Activated CD8-positive, alpha-beta memory T cell treated with anti-CD3 and anti-CD28 coated beads, Interleukin-2, amount 10 ng/mL, durations not matched to agents 7 days and 5 days (primary cell): ENCODE measurements around the gene WDHD1. TPM values are rescaled to one million over a fixed set of nuclear protein-coding genes. Genes with fewer than 3 reads are reported as not detected.
A peak's percentile ranks its signal among the peaks of the same experiment; 100 is the strongest.
"Not testable (repeated sequence)": the region's sequence is repeated elsewhere in the genome, so short reads cannot be mapped to it uniquely, and the experiment has no call there.

Source experiments
- ATAC-seq: fragments of 150-1000 bp; cut with Tn5 transposase; one replicate; pipeline ENCODE4 v1.10.0; 2021; ENCODE audit warnings: moderate library complexity
- CTCF ChIA-PET: fragments of 350-600 bp; sonication (Branson Sonifier 250); formaldehyde crosslinking; loops from one replicate; lab custom pipeline; 2021; ENCODE audit warnings: antibody characterized with exemption; lab: Charles Lee
- DNase-seq: peaks from one replicate; pipeline ENCODE4 v3.0.0-alpha.2; 2020
- H3K27ac Mint-ChIP-seq: one replicate; pipeline ENCODE4 v1.8.0; 2021; ENCODE audit warnings: mild to moderate bottlenecking, mixed read lengths
- H3K27me3 Mint-ChIP-seq: one replicate; pipeline ENCODE4 v1.8.0; 2021; ENCODE audit warnings: mixed read lengths
- H3K36me3 Mint-ChIP-seq: one replicate; pipeline ENCODE4 v1.8.0; 2021; ENCODE audit warnings: mild to moderate bottlenecking, mixed read lengths
- H3K4me1 Mint-ChIP-seq: one replicate; pipeline ENCODE4 v1.8.0; 2021; ENCODE audit warnings: mixed read lengths
- H3K4me3 Mint-ChIP-seq: one replicate; pipeline ENCODE4 v1.8.0; 2021; ENCODE audit warnings: mild to moderate bottlenecking, moderate library complexity, mixed read lengths
- H3K9me3 Mint-ChIP-seq: one replicate; pipeline ENCODE4 v1.8.0; 2022; ENCODE audit warnings: low read depth, mixed read lengths
- total RNA-seq, 2 experiments: library from RNA; stranded (reverse); gene quantifications; one replicate each; pipeline ENCODE4 v1.2.3, GENCODE V29; 2021

The WDHD1 gene
- total RNA-seq, 2 experiments from 2014 or later = 57.4 to 57.7 TPM

DNA sequence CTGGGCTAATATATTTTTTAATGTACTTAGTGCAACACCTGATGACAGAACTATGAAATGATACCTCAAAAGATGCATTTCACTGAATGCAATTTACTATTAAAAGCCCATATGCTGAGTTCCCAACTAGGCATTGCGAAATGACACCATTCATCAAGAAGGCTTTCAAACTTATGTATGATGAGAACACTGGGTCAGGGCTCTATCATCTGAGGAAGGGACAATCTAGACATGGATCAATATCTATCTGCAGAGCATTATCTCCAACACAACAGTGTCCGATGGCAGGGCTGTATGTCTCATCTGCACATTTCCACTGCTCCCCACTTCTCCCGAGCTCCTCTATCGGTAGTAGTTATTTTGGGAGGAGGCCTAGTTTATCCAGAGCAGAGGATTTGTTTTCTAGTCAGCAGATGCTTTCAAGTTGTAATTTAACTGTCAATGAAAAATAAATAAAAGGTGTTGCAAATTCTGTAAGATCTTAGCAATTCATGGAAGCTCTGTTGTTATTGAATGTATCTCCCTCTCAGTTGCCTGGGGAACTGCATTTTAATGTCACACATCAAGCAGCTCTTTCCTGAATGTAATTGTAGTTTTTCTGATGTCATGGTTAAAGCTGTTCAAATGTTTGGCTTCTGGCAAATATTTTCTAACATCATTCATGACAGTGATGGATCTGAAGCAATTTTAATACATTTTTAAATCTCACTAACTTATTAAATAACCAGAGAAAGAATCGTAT lies 116.9 kb downstream of the WDHD1 start:
- H3K4me3 Mint-ChIP-seq = no peak overlapping the region
- peaks cover 31% of the 10 kb centered on the region for H3K4me1 Mint-ChIP-seq
- H3K36me3 Mint-ChIP-seq = peaks cover 4% of the 10 kb centered on the region
- H3K9me3 Mint-ChIP-seq = no peaks in the 10 kb centered on the region
- CTCF ChIA-PET = interaction anchor here (0.7 kb wide), 1 partner anchor 9 kb away, joined by 3 read pairs; no protein-coding TSS in a partner anchor
- no peak for ATAC-seq
- no peaks in the 10 kb centered on the region for H3K27me3 Mint-ChIP-seq
- no peak for DNase-seq
- no peak overlapping the region for H3K27ac Mint-ChIP-seq

DNA sequence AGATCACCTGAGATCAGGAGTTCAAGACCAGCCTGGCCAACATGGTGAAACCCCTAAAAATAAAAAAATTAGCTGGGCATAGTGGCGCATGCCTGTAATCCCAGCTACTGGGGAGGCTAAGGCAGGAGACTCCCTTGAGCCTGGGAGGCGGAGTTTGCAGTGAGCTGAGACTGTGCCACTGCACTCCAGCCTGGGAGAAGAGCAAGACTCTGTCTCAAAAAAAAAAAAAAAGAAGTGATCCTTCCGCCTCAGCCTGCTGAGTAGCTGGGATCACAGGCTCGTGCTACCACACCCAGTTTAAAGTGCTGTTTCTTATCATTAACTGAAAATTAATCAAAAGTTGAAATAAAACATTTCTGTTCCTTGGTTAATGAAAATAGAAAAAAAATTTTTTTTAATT lies 117.9 kb downstream of the WDHD1 start:
- CTCF ChIA-PET, H3K4me3 Mint-ChIP-seq, H3K27me3 Mint-ChIP-seq, ATAC-seq, H3K9me3 Mint-ChIP-seq, DNase-seq, H3K36me3 Mint-ChIP-seq, H3K27ac Mint-ChIP-seq: not testable (repeated sequence)
- H3K4me1 Mint-ChIP-seq = peaks cover 31% of the 10 kb centered on the region

DNA sequence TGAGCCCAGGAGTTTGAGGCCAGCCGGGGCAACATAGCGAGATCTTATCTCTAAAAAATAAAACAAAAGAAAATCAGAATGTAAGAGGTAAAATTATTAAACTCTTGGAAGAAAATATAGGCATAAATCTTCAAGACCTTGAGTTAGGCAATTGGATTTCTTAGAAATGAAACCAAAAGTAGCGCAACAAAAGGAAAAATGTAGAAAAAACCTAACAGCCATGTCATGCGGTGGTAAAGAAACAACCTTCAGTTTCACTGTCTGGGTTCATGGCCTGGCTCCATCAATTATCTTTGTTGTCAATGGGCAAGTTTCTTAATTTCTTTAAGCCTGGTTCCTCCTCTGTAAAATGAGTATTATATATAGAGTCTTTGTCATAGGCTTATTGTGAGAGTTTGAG lies 118.7 kb downstream of the WDHD1 start:
- CTCF ChIA-PET = interaction anchor here (0.6 to 1.5 kb wide), 4 partner anchors 22 to 143 kb away, joined by 3 to 4 read pairs (median 3); partner anchors contain the start of gene MAPK1IP1L
- H3K36me3 Mint-ChIP-seq = peaks cover 4% of the 10 kb centered on the region
- ATAC-seq = peak; percentile 80

DNA sequence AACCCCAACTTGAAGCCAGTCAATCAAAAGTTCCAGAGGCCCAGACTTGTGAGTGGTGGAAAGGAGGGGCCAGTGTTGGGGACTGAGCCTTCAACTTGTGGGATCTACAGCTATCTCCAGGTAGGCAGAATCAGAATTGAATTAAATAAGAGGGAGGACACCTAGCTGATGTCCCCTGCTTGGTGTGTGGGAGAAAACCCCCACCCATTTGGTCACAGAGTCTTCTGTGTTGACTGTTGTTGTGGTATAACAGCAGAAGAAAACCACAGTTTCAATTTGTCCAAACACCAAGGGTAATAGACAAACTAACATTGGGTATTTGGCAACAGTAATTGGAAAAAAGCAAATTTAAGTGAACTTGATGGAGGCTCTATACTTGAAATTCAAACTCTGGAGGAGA lies 120.8 kb downstream of the WDHD1 start:
- ATAC-seq (no peak), DNase-seq (peak; percentile 63)
- H3K4me3 Mint-ChIP-seq = peak overlapping the region; percentile 6
- H3K36me3 Mint-ChIP-seq = peaks cover 6% of the 10 kb centered on the region
- H3K27me3 Mint-ChIP-seq = no peaks in the 10 kb centered on the region
- CTCF ChIA-PET = interaction anchor here (0.7 kb wide), 1 partner anchor 25 kb away, joined by 3 read pairs; no protein-coding TSS in a partner anchor
- H3K27ac Mint-ChIP-seq = peak overlapping the region; percentile 77
- H3K9me3 Mint-ChIP-seq = no peaks in the 10 kb centered on the region
- H3K4me1 Mint-ChIP-seq = peaks cover 37% of the 10 kb centered on the region

More for the DNA sequence above, 118.7 kb downstream of the WDHD1 start:
- H3K27me3 Mint-ChIP-seq = no peaks in the 10 kb centered on the region
- no peaks in the 10 kb centered on the region for H3K9me3 Mint-ChIP-seq
- DNase-seq = no peak
- peaks cover 35% of the 10 kb centered on the region for H3K4me1 Mint-ChIP-seq
- peak overlapping the region; percentile 59 for H3K4me3 Mint-ChIP-seq
- H3K27ac Mint-ChIP-seq = peak overlapping the region; percentile 90

DNA sequence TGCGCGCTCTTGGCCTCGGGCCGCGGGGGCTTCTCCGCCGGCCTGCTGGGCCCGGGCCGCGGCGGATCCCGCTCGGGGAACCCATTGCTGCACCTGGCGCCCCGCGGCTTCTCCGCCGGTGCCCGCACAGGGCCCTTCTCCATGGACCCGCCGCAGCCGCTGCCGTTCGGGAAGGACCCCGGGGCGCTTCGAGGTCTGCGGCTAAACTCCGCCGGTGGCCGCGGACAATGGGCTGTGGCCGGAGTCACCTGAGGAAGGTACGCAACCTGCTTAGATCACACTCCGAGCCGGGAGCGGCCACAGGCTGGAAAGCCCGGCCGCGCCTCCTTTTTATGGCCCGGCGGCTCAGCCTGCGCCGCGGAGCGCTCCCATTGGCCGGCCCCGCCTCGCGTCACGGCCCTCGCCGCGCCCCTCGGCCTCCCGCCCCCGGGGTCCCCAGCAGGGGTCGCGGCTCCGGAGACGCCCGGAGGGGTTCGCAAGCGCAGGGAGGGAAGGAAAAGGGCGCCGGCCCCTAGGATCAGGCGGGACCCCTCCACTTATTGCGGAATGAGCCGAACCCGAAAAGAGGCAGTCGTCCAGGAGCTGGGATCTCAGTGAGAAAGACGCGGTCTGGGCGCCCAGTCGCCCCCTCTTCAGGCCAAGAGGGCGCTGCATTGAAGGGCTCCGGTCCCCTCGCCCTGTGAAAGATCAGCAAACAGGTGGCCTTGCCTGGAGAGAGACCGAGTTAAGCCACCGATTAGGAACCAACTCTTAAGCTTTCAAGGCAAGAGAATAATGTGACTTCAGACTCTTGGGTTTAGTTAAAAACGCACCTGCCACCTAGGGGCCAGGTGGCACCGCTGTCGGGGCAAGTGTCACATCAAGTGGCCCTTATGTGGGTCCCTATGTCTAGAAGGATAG lies 124.1 kb downstream of the WDHD1 start, which contains the start of gene GCH1:
TSS of gene GCH1 (minus strand) at position 306 of the 900 bp plus-strand sequence. CDS start at position 143, 163 bp downstream.
- Mint-ChIP-seq H3K4me1 (peaks cover 56% of the 10 kb centered on the region), H3K27ac (peak within 1 kb of the TSS; percentile 89), H3K27me3 (no peaks in the 10 kb centered on the region), H3K4me3 (peak within 1 kb of the TSS; percentile 93), H3K9me3 (no peaks in the 10 kb centered on the region), H3K36me3 (peaks cover 23% of the 10 kb centered on the region)
- DNase-seq (peak; percentile 83), ATAC-seq (peak; percentile 83)
- CTCF ChIA-PET = interaction anchor here (0.8 to 2.8 kb wide), 16 partner anchors 9 to 148 kb away, joined by 3 to 21 read pairs (median 4); partner anchors contain the start of gene MAPK1IP1L

DNA sequence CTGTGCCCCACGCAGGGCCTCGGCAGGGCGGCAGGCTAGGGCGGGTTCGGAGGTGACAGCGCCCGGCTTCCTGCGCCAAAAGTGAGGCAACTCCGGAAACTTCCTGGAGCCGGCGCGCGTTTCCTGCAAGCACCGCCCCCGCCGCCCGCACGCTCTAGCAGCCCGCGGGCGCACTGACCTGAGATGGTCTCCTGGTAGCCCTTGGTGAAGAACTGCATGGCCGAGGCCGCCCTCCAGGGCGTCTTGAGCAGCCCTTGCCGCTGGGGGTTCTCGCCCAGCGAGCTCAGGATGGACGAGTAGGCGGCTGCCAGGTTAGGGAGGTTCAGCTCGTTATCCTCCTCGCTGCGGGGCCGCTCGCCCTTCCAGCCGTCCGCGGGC lies 124.8 kb downstream of the WDHD1 start:
- no peaks in the 10 kb centered on the region for H3K9me3 Mint-ChIP-seq
- ATAC-seq = peak; percentile 68
- peak overlapping the region; percentile 93 for H3K4me3 Mint-ChIP-seq
- peaks cover 55% of the 10 kb centered on the region for H3K4me1 Mint-ChIP-seq
- H3K27me3 Mint-ChIP-seq = no peaks in the 10 kb centered on the region
- CTCF ChIA-PET = interaction anchor here (0.8 to 2.8 kb wide), 7 partner anchors 8 to 149 kb away, joined by 3 to 21 read pairs (median 6); partner anchors contain the start of gene MAPK1IP1L
- peak overlapping the region; percentile 87 for H3K27ac Mint-ChIP-seq
- H3K36me3 Mint-ChIP-seq = peaks cover 27% of the 10 kb centered on the region
- peak; percentile 90 for DNase-seq

DNA sequence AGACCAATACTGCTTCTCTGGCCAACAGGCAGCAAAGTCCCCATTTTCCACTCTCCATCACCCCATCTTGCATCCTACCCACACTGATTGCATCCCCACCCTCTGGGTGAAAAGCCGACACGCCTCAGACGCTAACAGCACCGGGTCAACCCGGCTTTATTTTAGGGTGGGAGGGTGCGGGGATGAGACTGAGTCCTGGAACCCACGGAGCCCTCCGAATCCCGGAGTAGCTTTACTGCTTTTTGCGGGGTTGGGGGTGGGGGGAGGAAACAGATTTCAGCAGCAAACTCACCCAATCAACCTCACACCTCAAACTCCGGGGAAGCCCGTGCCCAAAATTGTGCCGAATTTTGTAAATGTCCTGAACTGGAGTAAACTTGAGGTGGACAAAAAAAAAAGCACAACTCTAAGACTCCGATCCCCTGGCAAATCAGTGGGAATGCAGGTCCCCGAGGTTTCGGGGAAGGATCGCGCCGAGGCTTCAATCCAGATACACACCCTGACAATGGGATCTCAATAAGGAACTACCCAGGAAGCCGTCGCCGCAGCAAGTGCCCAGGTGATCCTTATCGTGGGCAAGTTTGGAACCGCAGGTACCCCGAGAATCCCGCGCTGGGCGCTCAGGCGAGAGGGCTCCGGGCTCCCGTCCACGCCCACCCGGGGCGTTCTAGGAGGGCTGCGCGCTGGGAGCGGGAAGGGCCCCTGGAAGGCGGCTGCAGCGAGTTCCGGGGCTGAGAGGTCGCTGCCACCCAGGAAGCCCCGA lies 125.3 kb downstream of the WDHD1 start:
- Mint-ChIP-seq H3K4me3 (peak overlapping the region; percentile 93), H3K9me3 (no peaks in the 10 kb centered on the region), H3K4me1 (peaks cover 49% of the 10 kb centered on the region), H3K36me3 (peaks cover 25% of the 10 kb centered on the region), H3K27ac (peak overlapping the region; percentile 87), H3K27me3 (no peaks in the 10 kb centered on the region)
- CTCF ChIA-PET = interaction anchor here (0.6 to 2.8 kb wide), 10 partner anchors 8 to 150 kb away, joined by 3 to 21 read pairs (median 3); partner anchors contain the start of gene MAPK1IP1L
- peak; percentile 60 for DNase-seq
- ATAC-seq = no peak

DNA sequence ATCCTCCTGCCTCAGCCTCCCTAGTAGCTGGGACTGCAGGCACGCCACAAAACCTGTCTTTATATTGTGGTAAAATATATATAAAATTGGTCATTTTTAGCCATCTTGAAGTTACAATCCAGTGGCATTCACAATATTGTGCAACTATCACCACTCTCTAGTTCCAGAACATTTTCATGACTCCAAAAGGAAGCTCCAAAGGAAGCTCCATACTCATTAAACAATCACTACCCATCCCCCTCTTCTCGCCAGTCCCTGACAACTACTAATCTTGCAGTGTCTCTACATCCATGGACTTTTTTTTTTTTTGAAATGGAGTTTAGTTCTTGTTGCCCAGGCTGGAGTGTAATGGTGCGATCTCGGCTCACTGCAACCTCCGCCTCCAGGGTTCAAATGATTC lies 127.3 kb downstream of the WDHD1 start:
- H3K36me3 Mint-ChIP-seq = peaks cover 29% of the 10 kb centered on the region
- H3K27me3 Mint-ChIP-seq = no peaks in the 10 kb centered on the region
- no peak for DNase-seq
- ATAC-seq = no peak
- H3K27ac Mint-ChIP-seq = no peak overlapping the region
- peaks cover 47% of the 10 kb centered on the region for H3K4me1 Mint-ChIP-seq
- H3K9me3 Mint-ChIP-seq = no peaks in the 10 kb centered on the region
- CTCF ChIA-PET = interaction anchor here (1.8 kb wide), 1 partner anchor 11 kb away, joined by 5 read pairs; no protein-coding TSS in a partner anchor
- H3K4me3 Mint-ChIP-seq = no peak overlapping the region

DNA sequence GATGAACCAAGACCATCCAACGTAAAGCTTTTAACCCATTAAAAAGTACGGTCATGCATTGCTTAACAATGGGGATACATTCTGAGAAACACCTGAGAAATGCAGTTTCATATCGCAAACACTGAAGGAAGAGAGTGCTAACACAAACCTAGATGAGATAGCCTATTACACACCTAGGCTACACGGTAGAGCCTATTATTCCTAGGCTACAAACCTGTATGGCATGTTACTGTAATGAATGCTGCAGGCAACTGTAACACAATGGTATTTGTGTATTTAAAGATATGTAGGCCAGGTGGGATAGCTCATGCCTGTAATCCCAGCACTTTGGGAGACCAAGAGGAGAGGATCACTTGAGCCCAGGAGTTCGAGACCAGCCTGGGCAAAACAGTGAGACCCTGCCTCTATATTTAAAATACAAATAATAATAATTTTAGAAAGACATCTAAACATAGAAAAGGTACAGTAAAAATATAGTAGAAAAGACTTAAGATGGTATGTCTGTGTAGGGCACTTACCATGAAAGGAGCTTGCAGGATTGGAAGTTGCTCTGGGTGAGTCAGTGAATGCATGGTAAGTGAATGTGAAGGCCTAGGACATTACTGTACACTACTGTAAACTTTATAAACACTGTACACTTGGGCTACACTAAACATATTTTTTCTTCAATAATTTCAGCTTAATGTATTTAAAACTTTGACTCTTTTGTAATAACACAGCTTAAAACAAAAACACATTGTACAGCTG lies 128.9 kb downstream of the WDHD1 start:
- peaks cover 48% of the 10 kb centered on the region for H3K4me1 Mint-ChIP-seq
- CTCF ChIA-PET = interaction anchor here (1.0 to 1.8 kb wide), 4 partner anchors 9 to 129 kb away, joined by 3 to 5 read pairs (median 4); partner anchors contain the start of genes SOCS4 and WDHD1
- peaks cover 32% of the 10 kb centered on the region for H3K36me3 Mint-ChIP-seq
- not testable (repeated sequence) for DNase-seq, ATAC-seq, H3K27ac Mint-ChIP-seq, H3K9me3 Mint-ChIP-seq, H3K4me3 Mint-ChIP-seq, H3K27me3 Mint-ChIP-seq

DNA sequence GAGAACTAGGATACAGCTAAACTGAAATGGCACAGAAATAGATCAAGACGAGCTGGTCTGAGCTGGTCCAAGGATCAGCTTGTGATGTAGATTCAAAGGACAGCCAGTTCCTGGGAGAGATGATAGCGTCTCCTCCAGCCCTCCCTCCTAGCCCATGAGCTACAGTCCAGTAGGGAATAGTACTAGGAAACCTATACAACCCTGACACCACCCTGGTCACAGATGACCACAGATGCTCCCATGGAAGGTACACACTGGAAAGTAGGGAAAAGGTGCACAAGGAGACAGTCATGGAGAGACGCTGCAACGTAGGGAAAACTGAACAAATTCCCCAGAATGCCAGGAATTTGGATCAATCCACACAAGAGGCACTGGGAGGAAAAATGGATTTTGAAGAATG lies 131.2 kb downstream of the WDHD1 start:
- ATAC-seq (no peak), DNase-seq (no peak)
- no peaks in the 10 kb centered on the region for H3K9me3 Mint-ChIP-seq
- peaks cover 33% of the 10 kb centered on the region for H3K36me3 Mint-ChIP-seq
- no peaks in the 10 kb centered on the region for H3K27me3 Mint-ChIP-seq
- H3K4me1 Mint-ChIP-seq = peaks cover 52% of the 10 kb centered on the region
- no peak overlapping the region for H3K27ac Mint-ChIP-seq
- H3K4me3 Mint-ChIP-seq = no peak overlapping the region
- CTCF ChIA-PET = no interaction called here

DNA sequence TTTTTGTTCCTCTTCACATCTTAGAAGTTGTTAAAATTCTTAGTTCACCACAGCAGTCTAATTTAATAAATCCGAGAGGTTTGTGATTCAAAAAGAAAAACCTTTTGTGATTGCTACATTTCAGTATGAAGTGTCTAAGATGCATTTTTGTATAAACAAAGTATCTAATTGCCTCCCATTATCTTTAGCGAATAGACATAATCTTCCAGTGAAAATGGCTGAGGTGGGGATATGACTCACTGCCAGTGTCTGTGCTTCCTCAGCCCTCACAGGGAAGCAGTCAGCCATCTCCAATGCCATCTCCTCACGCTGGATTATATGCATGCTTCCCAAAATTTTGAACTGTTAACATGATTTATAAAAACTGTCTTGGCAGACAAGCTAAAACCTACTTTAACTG lies 131.9 kb downstream of the WDHD1 start:
- Mint-ChIP-seq H3K27ac (no peak overlapping the region), H3K27me3 (no peaks in the 10 kb centered on the region), H3K4me3 (no peak overlapping the region), H3K9me3 (no peaks in the 10 kb centered on the region), H3K36me3 (peaks cover 30% of the 10 kb centered on the region), H3K4me1 (peaks cover 48% of the 10 kb centered on the region)
- DNase-seq (no peak), ATAC-seq (no peak)
- CTCF ChIA-PET = interaction anchor here (1.9 kb wide), 1 partner anchor 18 kb away, joined by 4 read pairs; no protein-coding TSS in a partner anchor
